ENCODE measurements around the gene STAB2.

STAB2 gene

GRCh38 chr12:103774977-103775560 lies 188.0 kb downstream of the STAB2 start:
- no peak for DNase-seq (ENCODE audit: insufficient read length, low spot score)
- FAIRE-seq = no peak

- FAIRE-seq (no peak), DNase-seq (ENCODE audit: insufficient read length, low spot score) (no peak)
Measured at GRCh38 chr12:103778781-103779180, 191.7 kb downstream of the STAB2 start.

- no peak for DNase-seq (ENCODE audit: insufficient read length, low spot score)
- FAIRE-seq = no peak
Measured at GRCh38 chr12:103779410-103780092, 192.5 kb downstream of the STAB2 start.

GRCh38 chr12:103780093-103780440 lies 193.0 kb downstream of the STAB2 start:
- DNase-seq (ENCODE audit: insufficient read length, low spot score) (no peak), FAIRE-seq (no peak)

GRCh38 chr12:103780992-103781391 lies 193.9 kb downstream of the STAB2 start:
- FAIRE-seq (no peak), DNase-seq (ENCODE audit: insufficient read length, low spot score) (no peak)

GRCh38 chr12:103782399-103782798 lies 195.3 kb downstream of the STAB2 start:
- DNase-seq (ENCODE audit: insufficient read length, low spot score) (no peak), FAIRE-seq (no peak)

GRCh38 chr12:103783744-103784664 lies 196.9 kb downstream of the STAB2 start:
- no peak for FAIRE-seq
- no peak for DNase-seq (ENCODE audit: insufficient read length, low spot score)

- no peak for DNase-seq (ENCODE audit: insufficient read length, low spot score)
- FAIRE-seq = no peak
Measured at GRCh38 chr12:103785243-103786031, 198.4 kb downstream of the STAB2 start.

- DNase-seq (ENCODE audit: insufficient read length, low spot score) = no peak
Measured at GRCh38 chr12:103786201-103786600, 199.1 kb downstream of the STAB2 start.

GRCh38 chr12:103791350-103791920 lies 204.4 kb downstream of the STAB2 start:
- FAIRE-seq (no peak), DNase-seq (ENCODE audit: insufficient read length, low spot score) (no peak)

More at GRCh38 chr12:103786201-103786600, 199.1 kb downstream of the STAB2 start:
- no peak for FAIRE-seq

- FAIRE-seq (no peak), DNase-seq (ENCODE audit: insufficient read length, low spot score) (no peak)
Measured at GRCh38 chr12:103793046-103793445, 206.0 kb downstream of the STAB2 start.

- FAIRE-seq = no peak
- no peak for DNase-seq (ENCODE audit: insufficient read length, low spot score)
Measured at GRCh38 chr12:103793512-103794045, 206.5 kb downstream of the STAB2 start.

GRCh38 chr12:103794309-103795213 lies 207.5 kb downstream of the STAB2 start:
- DNase-seq (ENCODE audit: insufficient read length, low spot score) (no peak), FAIRE-seq (no peak)

- FAIRE-seq = no peak
- DNase-seq (ENCODE audit: insufficient read length, low spot score) = no peak
Measured at GRCh38 chr12:103798586-103798985, 211.5 kb downstream of the STAB2 start.

GRCh38 chr12:103799504-103799856 lies 212.4 kb downstream of the STAB2 start:
- DNase-seq (ENCODE audit: insufficient read length, low spot score) (no peak), FAIRE-seq (no peak)

- FAIRE-seq = no peak
- no peak for DNase-seq (ENCODE audit: insufficient read length, low spot score)
Measured at GRCh38 chr12:103799857-103800771, 213.0 kb downstream of the STAB2 start.

- FAIRE-seq (no peak), DNase-seq (ENCODE audit: insufficient read length, low spot score) (no peak)
Measured at GRCh38 chr12:103801709-103802585, 214.9 kb downstream of the STAB2 start.
